CD14-positive monocyte (primary cell): ENCODE results near the gene KCNQ1OT1. TPM values are rescaled to one million over a fixed set of nuclear protein-coding genes. Genes with fewer than 3 reads are reported as not detected.

Experiments
- DNase-seq, 3 donors: peaks; one replicate each; pipeline ENCODE4 v3.0.0-alpha.2; 2011 to 2022
- H2AFZ ChIP-seq: 2 replicates; pipeline ENCODE4 v1.6.0; 2012; ENCODE audit warnings: mild to moderate bottlenecking, low read depth, low read length, inconsistent platforms; ENCODE audit not compliant: insufficient read depth, poor library complexity, severe bottlenecking
- H3K27ac ChIP-seq, 2 donors: 1 replicate in 1 of 2; 2 replicates in 1 of 2; pipeline ENCODE4 v1.5.1; 2012 to 2013; ENCODE audit warnings: low read length in 2 of 2, control low read depth in 1 of 2, inconsistent platforms in 1 of 2, low read depth in 1 of 2, mild to moderate bottlenecking in 1 of 2
- H3K27me3 ChIP-seq, 2 donors: one replicate each; pipeline versions ENCODE4 v1.6.0 to v1.6.1; 2011 to 2013; ENCODE audit warnings: low read length in 2 of 2; ENCODE audit not compliant: control insufficient read depth in 2 of 2, insufficient read depth in 2 of 2
- H3K36me3 ChIP-seq, 2 donors: replicated peaks in 1 of 2; 1 replicate in 1 of 2; 2 replicates in 1 of 2; pipeline versions ENCODE4 v1.5.1 to v1.6.1; 2012 to 2013; ENCODE audit warnings: low read length in 2 of 2, control low read depth in 1 of 2, inconsistent platforms in 1 of 2, mild to moderate bottlenecking in 1 of 2; ENCODE audit not compliant: insufficient read depth in 2 of 2, control insufficient read depth in 1 of 2
- H3K4me1 ChIP-seq, 2 donors: 1 replicate in 1 of 2; 2 replicates in 1 of 2; pipeline versions ENCODE4 v1.5.1 to v1.6.1; 2012 to 2013; ENCODE audit warnings: low read length in 2 of 2, control low read depth in 1 of 2, inconsistent platforms in 1 of 2, mild to moderate bottlenecking in 1 of 2, moderate library complexity in 1 of 2; ENCODE audit not compliant: insufficient read depth in 2 of 2, control insufficient read depth in 1 of 2
- H3K4me2 ChIP-seq: replicated peaks from 2 replicates; pipeline ENCODE3; 2012; ENCODE audit warnings: low read length, moderate library complexity, mild to moderate bottlenecking; ENCODE audit not compliant: poor library complexity, severe bottlenecking; ENCODE audit errors: extremely low read depth
- H3K4me3 ChIP-seq, 3 experiments: fragments of 200-600 bp in 1 of 3; sonication (generic) in 1 of 3; replicated peaks in 1 of 3; 1 replicate in 2 of 3; 2 replicates in 1 of 3; pipeline ENCODE4 v1.5.1; 2011 to 2013; ENCODE audit warnings: low read length in 3 of 3, mild to moderate bottlenecking in 3 of 3, control low read depth in 2 of 3, low read depth in 2 of 3, inconsistent platforms in 1 of 3, moderate library complexity in 1 of 3
- H3K79me2 ChIP-seq: 2 replicates; pipeline ENCODE4 v1.6.0; 2012; ENCODE audit warnings: mild to moderate bottlenecking, control low read depth, inconsistent platforms, low read length, moderate library complexity; ENCODE audit not compliant: insufficient read depth
- H3K9ac ChIP-seq: 2 replicates; pipeline ENCODE4 v1.6.0; 2017; ENCODE audit warnings: low read length, mild to moderate bottlenecking; ENCODE audit not compliant: insufficient read depth, poor library complexity, severe bottlenecking
- H3K9me3 ChIP-seq, 2 donors: replicated peaks in 1 of 2; 1 replicate in 1 of 2; 2 replicates in 1 of 2; pipeline versions ENCODE4 v1.5.1 to v1.6.1; 2012 to 2013; ENCODE audit warnings: low read length in 2 of 2, control low read depth in 1 of 2; ENCODE audit not compliant: control insufficient read depth in 1 of 2, insufficient read depth in 1 of 2
- H4K20me1 ChIP-seq: 2 replicates; pipeline ENCODE4 v1.6.0; 2012; ENCODE audit warnings: mild to moderate bottlenecking, low read length, control low read depth, moderate library complexity; ENCODE audit not compliant: insufficient read depth
- H3K27ac Mint-ChIP-seq, 7 donors: one replicate each; pipeline ENCODE4 v1.8.0; 2020; ENCODE audit warnings: mild to moderate bottlenecking in 7 of 7, mixed read lengths in 7 of 7, moderate library complexity in 6 of 7, inconsistent platforms in 2 of 7
- H3K27me3 Mint-ChIP-seq, 3 donors: one replicate each; pipeline ENCODE4 v1.8.0; 2021 to 2022; ENCODE audit warnings: low read depth in 3 of 3, mild to moderate bottlenecking in 3 of 3, mixed read lengths in 3 of 3, moderate library complexity in 3 of 3, inconsistent platforms in 1 of 3
- H3K36me3 Mint-ChIP-seq, 2 donors: one replicate each; pipeline ENCODE4 v1.8.0; 2020; ENCODE audit warnings: mixed read lengths in 2 of 2, inconsistent platforms in 1 of 2, mild to moderate bottlenecking in 1 of 2
- H3K4me1 Mint-ChIP-seq: one replicate; pipeline ENCODE4 v1.8.0; 2020; ENCODE audit warnings: mild to moderate bottlenecking, mixed read lengths
- H3K4me3 Mint-ChIP-seq, 2 donors: one replicate each; pipeline ENCODE4 v1.8.0; 2020; ENCODE audit warnings: mild to moderate bottlenecking in 2 of 2, mixed read lengths in 2 of 2, moderate library complexity in 1 of 2
- H3K9me3 Mint-ChIP-seq, 7 donors: one replicate each; pipeline ENCODE4 v1.8.0; 2020 to 2022; ENCODE audit warnings: mixed read lengths in 7 of 7, mild to moderate bottlenecking in 6 of 7, moderate library complexity in 6 of 7, inconsistent platforms in 2 of 7
- CTCF ChIP-seq: fragments of 200-600 bp; IDR thresholded peaks from one replicate; pipeline ENCODE4 v1.8.0; 2022; ENCODE audit warnings: antibody characterized with exemption, mild to moderate bottlenecking
- WGBS: methylation state at CpG from one replicate; pipeline ENCODE4 v1.1.5; 2013; ENCODE audit warnings: missing lambda C conversion rate; ENCODE audit not compliant: insufficient coverage; 5-methylcytosine and 5-hydroxymethylcytosine counted together
- intact Hi-C, 2 donors: fragments of 100-400 bp; cut with micrococcal nuclease; formaldehyde crosslinking; loops; one replicate each; pipeline versions ENCODE4 v1.15.0 to v1.15.1; 2023
- polyA plus RNA-seq, 3 donors: library from polyadenylated mRNA; depleted of rRNA in 1 of 3; unstranded in 2 of 3; stranded (reverse) in 1 of 3; fragments of 300-500 nt in 2 of 3; fragments of >200 nt in 1 of 3; fragmentation: Illumina TruSeq in 2 of 3; gene quantifications; 1 replicate in 2 of 3; 2 replicates in 1 of 3; pipeline ENCODE4 v1.2.3, GENCODE V29; 2012 to 2021

KCNQ1OT1 gene
- polyA plus RNA-seq, 3 donors, result 0.01 to 0.04 (median 0.03) TPM

DNA sequence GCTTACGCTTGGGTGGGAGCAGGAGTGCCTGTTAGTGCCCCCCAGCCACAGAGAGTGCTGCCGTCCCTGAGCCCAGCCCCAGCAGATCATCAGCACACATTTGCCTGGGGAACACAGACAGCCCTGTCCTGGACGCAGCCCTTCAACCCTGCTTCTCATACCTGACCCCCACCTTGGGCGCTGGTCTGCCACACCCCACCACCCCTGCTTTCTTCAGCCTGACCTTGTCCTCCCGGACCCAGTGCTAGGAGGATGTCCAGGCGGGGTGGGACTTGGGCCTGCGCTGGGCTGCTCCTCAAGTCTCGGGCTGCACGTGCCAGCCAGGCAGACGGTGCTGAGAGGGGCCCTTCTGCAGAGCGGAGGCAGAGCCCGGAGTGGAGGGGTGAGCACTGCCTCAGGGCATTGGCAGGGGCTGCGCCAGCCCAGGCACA, 119.2 kb downstream of the KCNQ1OT1 start:
- intact Hi-C loops, result no loop called here
- H3K4me3 ChIP-seq, result no peak overlapping the region
- H3K79me2 ChIP-seq, result no peaks in the 10 kb centered on the region
- H4K20me1 ChIP-seq, result peaks cover 88% of the 10 kb centered on the region
- no peak overlapping the region for H3K9ac ChIP-seq
- no peaks in the 10 kb centered on the region for H3K27me3 ChIP-seq
- no peak for TF ChIP-seq CTCF
- no peaks in the 10 kb centered on the region for H3K4me1 ChIP-seq
- Mint-ChIP-seq H3K4me1 (no peaks in the 10 kb centered on the region), H3K4me3 (no peak overlapping the region), H3K27ac (peak overlapping the region in 1 of 7 donors; percentile 46), H3K9me3 (no peaks in the 10 kb centered on the region), H3K27me3 (peaks cover 0 to 3% (median 0%) of the 10 kb centered on the region in 3 donors), H3K36me3 (peaks cover 25 to 50% of the 10 kb centered on the region in 2 donors)
- peaks cover 60 to 72% of the 10 kb centered on the region in 2 donors for H3K36me3 ChIP-seq
- 92% methylated on average over 11 of the region's 13 CpGs for WGBS
- no peak overlapping the region for H2AFZ ChIP-seq
- no peak for DNase-seq
- no peak overlapping the region for H3K27ac ChIP-seq
- H3K9me3 ChIP-seq, result no peaks in the 10 kb centered on the region
- H3K4me2 ChIP-seq, result no peak overlapping the region

- Histone ChIP-seq H3K36me3 (peaks cover 58 to 72% of the 10 kb centered on the region in 2 donors), H4K20me1 (peaks cover 89% of the 10 kb centered on the region), H3K27ac (no peak overlapping the region), H3K27me3 (no peaks in the 10 kb centered on the region), H3K9ac (no peak overlapping the region), H3K4me1 (no peaks in the 10 kb centered on the region), H3K9me3 (no peaks in the 10 kb centered on the region), H3K4me3 (no peak overlapping the region), H2AFZ (no peak overlapping the region), H3K79me2 (no peaks in the 10 kb centered on the region), H3K4me2 (no peak overlapping the region)
- H3K9me3 Mint-ChIP-seq, result no peaks in the 10 kb centered on the region
- WGBS, result 88% methylated on average over 4 of the region's 10 CpGs
- no peak for TF ChIP-seq CTCF
- no peaks in the 10 kb centered on the region for H3K4me1 Mint-ChIP-seq
- peaks cover 20 to 47% of the 10 kb centered on the region in 2 donors for H3K36me3 Mint-ChIP-seq
- peaks cover 0 to 3% (median 0%) of the 10 kb centered on the region in 3 donors for H3K27me3 Mint-ChIP-seq
- H3K27ac Mint-ChIP-seq, result no peak overlapping the region
- no peak for DNase-seq
- intact Hi-C loops, result no loop called here
- no peak overlapping the region for H3K4me3 Mint-ChIP-seq
Measured at GRCh38 chr11:2580061-2580421, 119.8 kb downstream of the KCNQ1OT1 start.
